Colonic mucosa (tissue), 4 donors: ENCODE data around the gene NUP155. TPM values are rescaled to one million over a fixed set of nuclear protein-coding genes. Genes with fewer than 3 reads are reported as not detected.

Source experiments
- DNase-seq: peaks from one replicate; pipeline ENCODE4 v3.0.0-alpha.2; 2020
- H3K27ac ChIP-seq: fragments of 200-600 bp; one replicate; pipeline ENCODE4 v1.8.0; 2021
- H3K27me3 ChIP-seq: fragments of 200-600 bp; one replicate; pipeline ENCODE4 v1.8.0; 2021
- H3K36me3 ChIP-seq: fragments of 200-600 bp; one replicate; pipeline ENCODE4 v1.8.0; 2021
- H3K4me1 ChIP-seq: fragments of 200-600 bp; one replicate; pipeline ENCODE4 v1.8.0; 2021; ENCODE audit warnings: mild to moderate bottlenecking
- H3K4me3 ChIP-seq: fragments of 200-600 bp; one replicate; pipeline ENCODE4 v1.8.0; 2021
- H3K9ac ChIP-seq, 2 donors: one replicate each; pipeline ENCODE4 v1.7.0; 2013; ENCODE audit warnings: control low read depth in 2 of 2, low read depth in 2 of 2, low read length in 2 of 2
- H3K9me3 ChIP-seq: fragments of 200-600 bp; one replicate; pipeline ENCODE4 v1.8.0; 2021
- CTCF ChIP-seq: fragments of 200-600 bp; IDR thresholded peaks from one replicate; pipeline ENCODE4 v1.8.0; 2022; ENCODE audit warnings: antibody characterized with exemption, mild to moderate bottlenecking
- intact Hi-C: fragments of 100-400 bp; cut with DNase I; formaldehyde crosslinking; loops from one replicate; pipeline ENCODE4 v1.14.1; 2022
- total RNA-seq, 2 donors: library from RNA; stranded (reverse); fragmentation: NEBNext Ultra II Directional in 1 of 2; extraction: Animal tissue kit (Norgen Biotek cat#: 25700) in 1 of 2; gene quantifications; one replicate each; pipeline ENCODE4 v1.2.1, GENCODE V29; 2021
- donor health status: healthy.
- donor health status: DM: no; HTN: no; CAD: no.
- donor health status: DM: no; HTN: no; CAD: no.

Gene NUP155
- total RNA-seq, 2 donors from 2014 or later: 18.1 to 36.3 TPM

GRCh38 chr5:37255774-37256358 lies 115.0 kb downstream of the NUP155 start:
- no peaks in the 10 kb centered on the region for H3K4me1 ChIP-seq
- H3K9me3 ChIP-seq: no peaks in the 10 kb centered on the region
- no peak for DNase-seq
- TF ChIP-seq CTCF: no peak
- H3K9ac ChIP-seq: no peak overlapping the region
- no peaks in the 10 kb centered on the region for H3K36me3 ChIP-seq
- H3K27ac ChIP-seq: no peak overlapping the region
- intact Hi-C loops: no loop called here
- H3K27me3 ChIP-seq: no peaks in the 10 kb centered on the region
- no peak overlapping the region for H3K4me3 ChIP-seq

- Histone ChIP-seq H3K4me3 (no peak overlapping the region), H3K4me1 (no peaks in the 10 kb centered on the region), H3K36me3 (no peaks in the 10 kb centered on the region), H3K9me3 (no peaks in the 10 kb centered on the region), H3K27me3 (no peaks in the 10 kb centered on the region), H3K27ac (no peak overlapping the region), H3K9ac (no peak overlapping the region)
- no peak for TF ChIP-seq CTCF
- intact Hi-C loops: no loop called here
- DNase-seq: no peak
These were observed 116.3 kb downstream of the NUP155 start for GRCh38 chr5:37254581-37254980.

GRCh38 chr5:37251665-37252064 lies 119.2 kb downstream of the NUP155 start:
- no peak overlapping the region for H3K27ac ChIP-seq
- no peaks in the 10 kb centered on the region for H3K36me3 ChIP-seq
- H3K4me1 ChIP-seq: no peaks in the 10 kb centered on the region
- no peak for DNase-seq
- no peaks in the 10 kb centered on the region for H3K27me3 ChIP-seq
- no peak for TF ChIP-seq CTCF
- no peak overlapping the region for H3K4me3 ChIP-seq
- H3K9me3 ChIP-seq: no peaks in the 10 kb centered on the region
- no peak overlapping the region for H3K9ac ChIP-seq
- intact Hi-C loops: no loop called here

GRCh38 chr5:37249815-37250164 lies 121.1 kb downstream of the NUP155 start:
- H3K36me3 ChIP-seq: no peaks in the 10 kb centered on the region
- H3K9ac ChIP-seq: peak overlapping the region; percentile 73 to 91

GRCh38 chr5:37248970-37249814 lies 121.7 kb downstream of the NUP155 start, which contains the start of gene CPLANE1:
TSS of gene CPLANE1 (minus strand) at chr5:37249376. CDS start at chr5:37247698, 1,678 bp downstream.
- peak within 1 kb of the TSS; percentile 77 for H3K4me3 ChIP-seq

More at GRCh38 chr5:37249815-37250164, 121.1 kb downstream of the NUP155 start:
- Histone ChIP-seq H3K4me3 (peak overlapping the region; percentile 77), H3K27ac (peak overlapping the region; percentile 77), H3K9me3 (no peaks in the 10 kb centered on the region), H3K27me3 (no peaks in the 10 kb centered on the region), H3K4me1 (no peaks in the 10 kb centered on the region)
- TF ChIP-seq CTCF: no peak
- DNase-seq: no peak
- intact Hi-C loops: no loop called here

More at GRCh38 chr5:37248970-37249814, 121.7 kb downstream of the NUP155 start, which contains the start of gene CPLANE1:
- intact Hi-C loops: no loop called here
- peak within 1 kb of the TSS; percentile 77 for H3K27ac ChIP-seq
- H3K9ac ChIP-seq: peak within 1 kb of the TSS; percentile 73 to 91
- TF ChIP-seq CTCF: no peak
- no peaks in the 10 kb centered on the region for H3K27me3 ChIP-seq
- H3K9me3 ChIP-seq: no peaks in the 10 kb centered on the region
- DNase-seq: peak; percentile 67
- H3K36me3 ChIP-seq: no peaks in the 10 kb centered on the region
- H3K4me1 ChIP-seq: no peaks in the 10 kb centered on the region
